Brain microvascular endothelial cell (primary cell): ENCODE measurements around the gene SNCG.
"Not testable (repeated sequence)": the region's sequence is repeated elsewhere in the genome, so short reads cannot be mapped to it uniquely, and the experiment has no call there.

ENCODE experiments used
- DNase-seq: peaks from one replicate; pipeline ENCODE4 v3.0.0-alpha.2; 2020
- H3K27ac ChIP-seq: fragments of 250-450 bp; sonication (Bioruptor Pico); 2 replicates; pipeline ENCODE4 v1.5.1; 2020; ENCODE audit warnings: mild to moderate bottlenecking, moderate library complexity
- H3K27me3 ChIP-seq: fragments of 250-450 bp; sonication (Bioruptor Pico); replicated peaks from 2 replicates; pipeline ENCODE4 v1.5.1; 2020; ENCODE audit warnings: mild to moderate bottlenecking
- H3K36me3 ChIP-seq: fragments of 250-450 bp; sonication (Bioruptor Pico); replicated peaks from 2 replicates; pipeline ENCODE4 v1.5.1; 2020; ENCODE audit warnings: mild to moderate bottlenecking
- H3K4me3 ChIP-seq: 2 replicates; pipeline ENCODE4 v1.5.1; 2011; ENCODE audit warnings: low read depth, mild to moderate bottlenecking, control low read depth, low read length, moderate library complexity
- CTCF ChIP-seq: IDR thresholded peaks from 2 replicates; pipeline ENCODE4 v1.5.1; 2011; ENCODE audit warnings: low read depth, mild to moderate bottlenecking, moderate library complexity, low read length, control low read depth, inconsistent platforms; ENCODE audit errors: missing control alignments
- in situ Hi-C: cut with HindIII; loops from 2 replicates; pipeline ENCODE4 v1.10.0; 2017; ENCODE audit warnings: low sequenced_read_pairs, low pct_ligation_motif_present

SNCG gene

GRCh38 chr10:86931872-86932271 is 26.5 kb upstream of the SNCG start:
- H3K27ac ChIP-seq, result no peak overlapping the region
- H3K4me3 ChIP-seq, result no peak overlapping the region
- in situ Hi-C loops, result no loop called here
- no peak for DNase-seq
- no peak for TF ChIP-seq CTCF
- peaks cover 6% of the 10 kb centered on the region for H3K36me3 ChIP-seq
- H3K27me3 ChIP-seq, result no peaks in the 10 kb centered on the region

- H3K27me3 ChIP-seq, result no peaks in the 10 kb centered on the region
- TF ChIP-seq CTCF, result no peak
- in situ Hi-C loops, result no loop called here
- DNase-seq, result no peak
- H3K27ac ChIP-seq, result no peak overlapping the region
- H3K4me3 ChIP-seq, result no peak overlapping the region
- peaks cover 6% of the 10 kb centered on the region for H3K36me3 ChIP-seq
These were observed 25.7 kb upstream of the SNCG start for GRCh38 chr10:86932674-86933073.

GRCh38 chr10:86934162-86934711 is 24.2 kb upstream of the SNCG start:
- in situ Hi-C loops, DNase-seq, H3K4me3 ChIP-seq, H3K27ac ChIP-seq, H3K36me3 ChIP-seq, H3K27me3 ChIP-seq: not testable (repeated sequence)

DNA sequence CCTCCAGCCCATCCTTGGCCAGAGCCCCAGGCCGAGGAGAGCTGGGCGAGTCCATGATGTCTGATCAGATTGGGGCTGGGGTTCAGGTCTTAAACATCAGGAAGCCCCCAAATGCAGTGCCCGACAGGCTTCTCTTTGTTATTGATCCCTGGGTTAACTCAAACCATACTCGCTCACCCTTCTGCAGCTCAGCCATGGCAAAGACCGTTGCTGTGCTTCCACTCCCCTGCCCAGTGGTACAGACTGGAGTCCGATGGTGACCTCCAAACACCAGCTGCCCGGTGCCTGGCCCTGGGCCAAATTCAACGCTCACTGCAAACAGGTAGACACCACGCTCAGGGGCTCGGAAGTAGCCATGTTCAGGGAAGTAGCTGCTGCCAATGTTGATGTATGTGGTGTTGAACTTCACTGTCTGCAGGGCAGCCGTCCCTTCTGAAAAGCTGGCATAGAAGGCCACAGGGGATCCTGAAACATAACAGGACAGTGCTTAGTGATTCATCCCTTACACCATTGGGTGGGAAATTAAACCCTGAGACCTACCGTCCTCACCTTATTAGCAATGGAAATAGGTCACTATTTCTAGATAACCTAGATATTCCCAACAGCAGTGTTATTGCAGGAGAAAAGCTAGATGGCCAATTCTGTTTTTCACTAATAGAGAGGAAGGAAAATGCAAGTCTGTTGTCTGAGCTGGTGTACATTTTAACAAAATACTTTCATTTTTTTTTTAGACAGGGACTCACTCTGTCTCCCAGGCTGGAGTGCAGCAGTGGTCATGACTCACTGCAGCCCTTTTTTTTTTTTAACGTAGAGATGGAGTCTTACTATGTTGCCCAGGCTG is 21.5 kb upstream of the SNCG start:
- H3K4me3 ChIP-seq, result no peak overlapping the region
- no peak for TF ChIP-seq CTCF
- H3K36me3 ChIP-seq, result no peaks in the 10 kb centered on the region
- H3K27ac ChIP-seq, result no peak overlapping the region
- in situ Hi-C loops, result no loop called here
- peak; percentile 25 for DNase-seq
- H3K27me3 ChIP-seq, result no peaks in the 10 kb centered on the region

DNA sequence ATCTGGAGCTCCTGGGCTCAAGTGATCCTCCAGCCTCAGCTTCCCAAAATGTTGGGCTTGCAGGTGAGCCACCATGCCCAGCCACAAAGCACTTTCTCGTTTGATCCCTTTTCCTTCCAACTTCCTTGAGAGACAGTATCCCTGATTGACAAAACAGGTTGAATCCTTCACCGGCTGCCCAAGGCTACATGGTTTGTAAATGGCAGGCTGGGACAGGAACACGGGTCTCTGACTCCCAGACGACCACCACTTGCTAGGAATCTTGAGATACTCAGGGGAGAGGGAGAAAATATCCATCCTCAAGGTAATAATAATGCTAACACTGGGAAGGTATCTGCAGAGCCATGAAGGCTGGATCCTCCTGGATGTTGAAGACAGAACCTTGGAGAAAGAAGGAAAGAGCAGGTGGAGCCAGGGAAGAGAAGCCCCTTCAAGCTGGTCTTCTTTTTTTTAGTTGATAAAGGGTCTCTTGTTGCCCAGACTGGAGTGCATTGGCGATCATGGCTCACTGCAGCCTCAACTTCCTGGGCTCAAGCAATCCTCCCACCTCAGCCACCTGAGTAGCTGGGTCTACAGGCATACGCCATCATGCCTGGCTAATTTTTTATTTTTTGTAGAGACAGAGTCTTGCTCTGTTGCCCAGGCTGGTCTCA is 20.8 kb upstream of the SNCG start:
- in situ Hi-C loops, result no loop called here

More for the DNA sequence above, 20.8 kb upstream of the SNCG start:
- Histone ChIP-seq H3K27ac (no peak overlapping the region), H3K4me3 (no peak overlapping the region), H3K27me3 (no peaks in the 10 kb centered on the region), H3K36me3 (no peaks in the 10 kb centered on the region)
- no peak for TF ChIP-seq CTCF
- no peak for DNase-seq
